Activated naive CD4-positive, alpha-beta T cell treated with anti-CD3 and anti-CD28 coated beads for 36 hours (primary cell): ENCODE measurements around the gene SLC12A8. TPM values are rescaled to one million over a fixed set of nuclear protein-coding genes. Genes with fewer than 3 reads are reported as not detected.

Experiments
- CTCF ChIA-PET: fragments of 350-600 bp; sonication (Branson Sonifier 250); formaldehyde crosslinking; loops from one replicate; lab custom pipeline; 2021; ENCODE audit warnings: antibody characterized with exemption; lab: Charles Lee
- DNase-seq: peaks from one replicate; pipeline ENCODE4 v3.0.0-alpha.2; 2020
- H3K27ac Mint-ChIP-seq: one replicate; pipeline ENCODE4 v1.8.0; 2021; ENCODE audit warnings: mild to moderate bottlenecking, mixed read lengths
- H3K27me3 Mint-ChIP-seq: one replicate; pipeline ENCODE4 v1.8.0; 2021; ENCODE audit warnings: low read depth, mixed read lengths
- H3K36me3 Mint-ChIP-seq: one replicate; pipeline ENCODE4 v1.8.0; 2021; ENCODE audit warnings: low read depth, mixed read lengths
- H3K4me1 Mint-ChIP-seq: one replicate; pipeline ENCODE4 v1.8.0; 2021; ENCODE audit warnings: low read depth, mixed read lengths
- H3K4me3 Mint-ChIP-seq: one replicate; pipeline ENCODE4 v1.8.0; 2021; ENCODE audit warnings: mild to moderate bottlenecking, moderate library complexity, mixed read lengths
- H3K9me3 Mint-ChIP-seq: one replicate; pipeline ENCODE4 v1.8.0; 2021; ENCODE audit warnings: mixed read lengths
- intact Hi-C: fragments of 100-400 bp; cut with micrococcal nuclease; formaldehyde crosslinking; loops from one replicate; pipeline ENCODE4 v1.15.1; 2023
- total RNA-seq, 2 experiments: library from RNA; stranded (reverse); gene quantifications; one replicate each; pipeline ENCODE4 v1.2.3, GENCODE V29; 2021

Gene SLC12A8
- total RNA-seq, 2 experiments from 2014 or later = 1.1 TPM

DNA sequence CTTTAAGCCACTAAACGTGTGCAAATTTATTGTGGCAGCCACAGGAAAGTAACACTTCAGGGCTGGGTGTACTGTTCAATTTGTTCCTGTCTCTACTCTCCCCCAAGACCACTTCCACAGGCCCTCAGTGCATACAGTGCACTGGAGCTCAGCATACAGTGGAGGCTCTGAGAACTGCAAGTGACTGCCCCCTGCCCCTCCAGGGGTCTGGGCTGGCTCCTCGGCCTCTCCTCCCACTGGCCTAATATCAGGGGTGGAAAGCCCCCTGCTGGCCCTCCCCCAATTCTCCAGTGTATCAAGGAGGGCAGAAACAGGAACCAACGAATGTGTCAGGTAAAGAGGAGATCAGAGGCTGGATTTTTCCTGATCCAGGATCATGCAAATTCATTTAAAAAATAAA lies 136.8 kb downstream of the SLC12A8 start:
- no peaks in the 10 kb centered on the region for H3K9me3 Mint-ChIP-seq
- CTCF ChIA-PET = no interaction called here
- H3K27me3 Mint-ChIP-seq = no peaks in the 10 kb centered on the region
- H3K4me1 Mint-ChIP-seq = no peaks in the 10 kb centered on the region
- no peak overlapping the region for H3K4me3 Mint-ChIP-seq
- DNase-seq = no peak
- H3K36me3 Mint-ChIP-seq = no peaks in the 10 kb centered on the region
- intact Hi-C loops = no loop called here
- no peak overlapping the region for H3K27ac Mint-ChIP-seq

DNA sequence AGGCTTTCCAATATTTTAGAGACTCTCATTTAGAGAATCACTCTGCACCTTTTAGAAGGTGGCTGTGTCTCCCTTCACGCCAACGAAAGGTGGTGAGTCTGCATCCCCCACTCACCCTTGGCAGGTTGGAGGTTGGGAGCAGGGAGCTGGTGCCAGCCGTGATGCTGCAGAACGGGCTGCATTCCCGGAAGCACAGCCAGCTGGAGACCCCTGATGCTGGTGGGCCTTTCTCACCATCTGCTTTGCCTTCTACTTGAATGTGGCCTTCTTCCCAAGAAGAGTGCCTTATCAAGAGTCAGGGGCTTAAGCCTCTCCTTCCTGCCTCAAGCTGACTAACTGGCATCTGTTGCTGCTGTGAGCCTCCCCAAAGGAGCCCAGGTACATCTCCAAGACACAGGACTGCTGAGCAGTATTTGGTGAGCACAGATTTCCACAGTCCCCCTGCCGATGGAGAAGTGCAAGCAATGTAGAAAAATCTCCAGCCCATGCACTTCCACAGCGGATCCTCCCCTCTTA lies 139.1 kb downstream of the SLC12A8 start:
- intact Hi-C loops = no loop called here
- no peaks in the 10 kb centered on the region for H3K27me3 Mint-ChIP-seq
- H3K27ac Mint-ChIP-seq = no peak overlapping the region
- DNase-seq = no peak
- H3K4me1 Mint-ChIP-seq = peaks cover 8% of the 10 kb centered on the region
- H3K4me3 Mint-ChIP-seq = no peak overlapping the region
- no peaks in the 10 kb centered on the region for H3K36me3 Mint-ChIP-seq
- CTCF ChIA-PET = interaction anchor here (0.6 kb wide), 1 partner anchor 77 kb away, joined by 4 read pairs; no protein-coding TSS in a partner anchor
- H3K9me3 Mint-ChIP-seq = no peaks in the 10 kb centered on the region

DNA sequence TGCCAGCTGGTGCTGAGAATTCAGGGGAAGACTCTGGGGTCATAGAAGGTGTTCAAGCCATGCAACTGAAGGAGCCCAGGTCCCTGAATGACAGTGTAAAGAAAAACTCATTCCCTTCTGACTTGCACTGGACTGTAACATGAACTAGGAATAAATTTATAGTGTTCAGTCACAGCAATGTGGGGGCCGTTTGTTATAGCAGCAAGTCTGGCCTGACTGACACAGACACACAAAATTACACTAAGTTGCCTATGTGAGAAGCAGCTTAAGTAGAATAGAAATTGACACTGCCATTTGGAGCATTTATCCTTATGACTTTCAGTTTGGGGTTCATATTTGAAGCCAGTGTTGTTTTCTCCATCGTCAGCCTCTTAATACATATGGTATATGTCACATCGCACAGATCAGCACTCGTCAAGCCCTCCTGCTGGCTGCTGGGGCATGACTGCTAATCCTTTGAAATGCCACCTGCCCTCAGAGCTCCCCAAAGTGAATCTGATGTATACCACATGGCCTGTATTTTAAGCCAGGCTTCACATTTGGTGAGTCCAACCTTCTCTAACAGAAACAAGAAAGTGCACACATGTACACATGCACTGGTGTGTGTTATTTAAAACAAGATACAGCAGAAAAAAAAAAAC lies 139.7 kb downstream of the SLC12A8 start:
- Mint-ChIP-seq H3K4me3 (no peak overlapping the region), H3K36me3 (no peaks in the 10 kb centered on the region), H3K4me1 (peaks cover 8% of the 10 kb centered on the region), H3K9me3 (no peaks in the 10 kb centered on the region), H3K27me3 (no peaks in the 10 kb centered on the region), H3K27ac (no peak overlapping the region)
- DNase-seq = no peak
- CTCF ChIA-PET = interaction anchor here (0.6 kb wide), 1 partner anchor 77 kb away, joined by 4 read pairs; no protein-coding TSS in a partner anchor
- intact Hi-C loops = no loop called here

DNA sequence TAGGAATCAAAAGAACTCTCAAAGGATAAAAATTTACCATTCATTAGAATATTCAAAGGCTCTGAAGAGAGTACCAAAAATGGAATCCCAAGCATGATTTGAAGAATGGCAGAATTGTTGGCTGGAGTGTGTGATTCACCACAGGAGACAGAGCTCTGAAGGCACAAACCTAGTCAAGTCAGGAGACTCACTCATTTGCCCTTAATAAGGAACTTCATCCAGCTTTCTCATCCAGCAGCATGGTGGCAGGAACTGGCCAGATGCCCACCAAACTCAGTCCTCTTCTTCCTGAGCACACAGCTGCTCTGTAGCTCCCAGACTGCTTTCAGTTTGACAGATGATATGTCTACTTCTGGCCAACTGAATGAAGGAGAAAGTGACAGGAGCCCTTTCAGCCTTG lies 140.2 kb downstream of the SLC12A8 start:
- no peaks in the 10 kb centered on the region for H3K9me3 Mint-ChIP-seq
- H3K4me3 Mint-ChIP-seq = no peak overlapping the region
- peaks cover 8% of the 10 kb centered on the region for H3K4me1 Mint-ChIP-seq
- H3K27me3 Mint-ChIP-seq = no peaks in the 10 kb centered on the region
- CTCF ChIA-PET = interaction anchor here (0.6 kb wide), 2 partner anchors 283 to 312 kb away, joined by 3 read pairs; no protein-coding TSS in a partner anchor
- no peak overlapping the region for H3K27ac Mint-ChIP-seq
- intact Hi-C loops = no loop called here
- DNase-seq = no peak
- H3K36me3 Mint-ChIP-seq = no peaks in the 10 kb centered on the region

DNA sequence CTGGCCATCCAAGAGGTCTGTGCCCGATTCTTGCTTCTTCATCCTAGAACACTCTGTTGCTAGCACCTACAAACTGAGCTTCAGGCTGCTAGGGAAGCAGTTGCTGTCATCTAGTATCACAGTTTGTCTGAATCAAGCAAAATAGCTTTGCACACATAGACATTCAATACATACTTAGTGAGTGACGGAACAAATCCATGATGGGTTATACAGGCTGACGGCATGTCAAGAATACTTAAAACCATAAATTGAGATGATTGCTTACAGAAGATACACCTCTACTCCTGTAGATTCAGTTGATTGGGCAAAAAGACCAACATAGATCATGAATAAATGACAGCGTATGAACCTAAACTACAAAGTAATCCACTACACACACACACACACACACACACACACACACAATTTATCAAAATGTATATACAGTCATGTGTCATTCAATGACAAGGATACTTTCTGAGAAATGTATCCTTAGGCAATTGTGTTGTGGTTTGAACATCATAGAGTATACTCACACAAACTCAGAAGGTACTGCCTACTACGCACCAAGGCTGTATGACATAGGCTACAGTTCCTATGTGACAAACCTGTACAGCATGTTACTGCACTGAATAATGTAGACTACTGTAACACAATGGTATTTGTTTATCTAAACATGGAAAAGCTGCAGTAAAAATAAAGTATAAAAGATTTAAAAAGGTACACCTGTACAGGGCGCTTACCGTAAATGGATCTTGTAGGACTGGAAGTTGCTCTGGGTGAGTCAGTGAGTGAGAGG lies 142.4 kb downstream of the SLC12A8 start:
- intact Hi-C loops = no loop called here
- Mint-ChIP-seq H3K27ac (no peak overlapping the region), H3K4me3 (no peak overlapping the region), H3K27me3 (no peaks in the 10 kb centered on the region), H3K9me3 (no peaks in the 10 kb centered on the region), H3K4me1 (peaks cover 8% of the 10 kb centered on the region), H3K36me3 (no peaks in the 10 kb centered on the region)
- DNase-seq = no peak
- CTCF ChIA-PET = interaction anchor here (1.6 kb wide), 1 partner anchor 8 kb away, joined by 5 read pairs; no protein-coding TSS in a partner anchor

DNA sequence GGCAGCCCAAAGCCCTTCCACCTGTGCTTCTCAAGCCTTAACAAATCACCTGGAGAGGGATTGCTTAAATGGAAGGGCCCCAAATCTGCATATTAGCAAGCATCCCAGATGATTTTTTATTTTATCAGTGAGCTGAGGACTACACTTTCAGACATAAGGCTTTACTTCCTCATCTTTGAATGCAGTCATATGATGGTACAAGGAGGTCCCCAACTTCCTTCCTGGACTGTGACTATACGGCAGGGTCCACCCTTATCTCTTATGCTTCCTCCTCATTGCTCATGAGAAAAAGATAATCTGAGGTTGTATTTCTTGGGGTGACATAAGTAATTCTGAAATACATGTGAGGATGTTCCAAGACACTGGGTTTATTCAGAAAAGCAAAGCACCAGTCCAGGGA lies 143.1 kb downstream of the SLC12A8 start:
- Mint-ChIP-seq H3K27me3 (peaks cover 1% of the 10 kb centered on the region), H3K4me1 (peaks cover 8% of the 10 kb centered on the region), H3K9me3 (no peaks in the 10 kb centered on the region), H3K27ac (no peak overlapping the region), H3K36me3 (no peaks in the 10 kb centered on the region), H3K4me3 (no peak overlapping the region)
- intact Hi-C loops = no loop called here
- CTCF ChIA-PET = interaction anchor here (0.6 kb wide), 1 partner anchor 517 kb away, joined by 3 read pairs; no protein-coding TSS in a partner anchor
- no peak for DNase-seq

DNA sequence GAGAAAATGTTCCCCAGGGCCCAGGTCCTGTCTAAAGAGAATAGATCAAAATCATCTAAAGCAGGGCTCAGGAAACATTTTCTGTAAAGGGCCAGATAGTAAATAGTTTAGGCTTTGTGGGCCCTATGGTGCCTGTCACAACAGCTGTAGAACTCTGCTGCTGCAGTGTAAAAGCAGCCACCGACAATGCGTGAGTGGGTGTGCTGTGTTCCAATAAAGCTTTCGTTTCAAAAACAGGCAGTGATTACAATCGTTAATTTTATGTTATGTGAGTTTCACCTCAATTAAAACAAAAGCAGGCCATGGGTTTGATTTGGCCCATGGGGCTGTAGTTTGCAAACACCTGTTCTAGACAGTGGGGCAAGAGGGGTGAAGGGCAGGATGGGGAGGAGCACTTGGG lies 144.3 kb downstream of the SLC12A8 start:
- CTCF ChIA-PET = no interaction called here
- Mint-ChIP-seq H3K27ac (no peak overlapping the region), H3K9me3 (no peaks in the 10 kb centered on the region), H3K36me3 (no peaks in the 10 kb centered on the region), H3K4me1 (peaks cover 8% of the 10 kb centered on the region), H3K4me3 (no peak overlapping the region), H3K27me3 (peaks cover 2% of the 10 kb centered on the region)
- no peak for DNase-seq
- intact Hi-C loops = no loop called here

DNA sequence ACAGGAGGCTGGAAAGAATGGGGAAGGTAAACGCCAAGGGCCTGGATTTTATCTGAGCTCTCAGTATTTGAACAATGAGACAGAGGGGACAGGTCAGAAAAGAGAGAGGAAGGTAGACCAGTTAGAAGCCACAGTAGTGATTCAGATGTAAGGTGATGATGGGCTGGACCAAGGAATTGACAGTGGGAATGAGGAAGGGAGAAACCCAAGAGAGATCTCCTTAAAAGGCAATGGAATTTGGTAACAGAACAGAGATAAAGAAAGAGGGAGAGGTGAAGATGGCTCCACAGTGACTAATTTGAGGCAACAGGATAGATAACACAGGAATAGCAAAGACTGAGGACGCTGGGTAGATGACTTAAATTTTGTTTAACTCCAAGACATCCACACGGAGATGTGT lies 145.3 kb downstream of the SLC12A8 start:
- Mint-ChIP-seq H3K36me3 (no peaks in the 10 kb centered on the region), H3K27ac (no peak overlapping the region), H3K27me3 (peaks cover 2% of the 10 kb centered on the region), H3K4me3 (no peak overlapping the region), H3K4me1 (peaks cover 8% of the 10 kb centered on the region), H3K9me3 (no peaks in the 10 kb centered on the region)
- DNase-seq = no peak
- intact Hi-C loops = no loop called here
- CTCF ChIA-PET = no interaction called here

DNA sequence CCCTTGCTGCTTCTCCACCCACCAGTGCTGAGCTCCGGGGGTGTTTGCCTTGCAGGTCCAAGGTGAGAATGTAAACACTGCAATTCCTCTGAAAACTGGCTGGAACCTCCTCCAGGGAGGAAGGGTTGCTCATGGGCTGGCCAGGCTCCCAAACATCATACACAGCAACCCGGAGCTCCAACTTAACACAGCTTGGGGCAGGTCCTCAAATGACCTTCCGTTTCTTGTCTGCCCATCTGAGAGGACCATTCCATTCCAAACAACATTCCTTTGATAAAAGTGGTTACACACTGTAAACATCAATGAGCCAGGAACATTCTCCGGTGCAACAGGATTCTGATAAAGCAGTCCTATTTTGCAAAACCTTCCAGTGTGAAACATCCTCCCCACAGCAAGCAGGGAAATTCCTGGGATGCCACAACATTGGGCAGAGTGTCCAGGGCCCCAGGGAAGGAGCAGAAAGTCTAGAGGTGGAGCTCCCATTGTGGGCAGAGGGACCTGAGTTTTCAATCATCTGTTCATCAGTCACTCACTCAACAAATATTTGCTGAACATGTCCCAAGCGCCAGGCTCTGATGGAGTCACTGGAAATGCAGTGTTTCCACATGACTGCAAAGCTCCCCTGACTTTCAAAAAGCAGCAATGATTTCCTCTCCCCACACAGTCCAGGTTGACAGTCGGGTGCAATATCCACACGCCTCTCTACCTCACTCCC lies 149.5 kb downstream of the SLC12A8 start:
- intact Hi-C loops = no loop called here
- H3K4me3 Mint-ChIP-seq = no peak overlapping the region
- no peaks in the 10 kb centered on the region for H3K9me3 Mint-ChIP-seq
- CTCF ChIA-PET = interaction anchor here (1.2 kb wide), 1 partner anchor 79 kb away, joined by 3 read pairs; no protein-coding TSS in a partner anchor
- no peak for DNase-seq
- H3K27me3 Mint-ChIP-seq = peaks cover 5% of the 10 kb centered on the region
- no peaks in the 10 kb centered on the region for H3K4me1 Mint-ChIP-seq
- H3K27ac Mint-ChIP-seq = no peak overlapping the region
- H3K36me3 Mint-ChIP-seq = no peaks in the 10 kb centered on the region

DNA sequence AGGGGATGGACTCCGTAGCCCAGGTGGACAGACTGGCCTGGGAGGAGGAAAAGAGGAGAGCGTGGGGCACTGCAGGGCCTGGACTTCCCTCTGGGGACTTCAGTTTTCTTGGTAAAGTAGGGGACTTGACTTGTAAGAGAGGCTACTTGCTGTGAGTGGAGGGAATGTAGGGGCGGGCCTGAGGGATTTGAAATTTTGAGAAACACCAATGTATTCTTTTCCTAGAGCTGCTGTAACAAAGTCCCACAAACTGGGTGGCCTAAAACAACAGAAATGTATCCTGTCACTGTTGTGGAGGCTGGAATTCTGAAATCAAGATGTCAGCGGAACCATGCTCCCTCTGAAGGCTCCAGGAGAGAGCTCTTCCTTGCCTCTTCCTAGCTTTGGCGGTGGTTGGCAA lies 150.9 kb downstream of the SLC12A8 start:
- H3K27me3 Mint-ChIP-seq = peaks cover 5% of the 10 kb centered on the region
- no peak overlapping the region for H3K4me3 Mint-ChIP-seq
- intact Hi-C loops = no loop called here
- CTCF ChIA-PET = interaction anchor here (1.1 to 1.2 kb wide), 2 partner anchors 9 to 81 kb away, joined by 3 to 5 read pairs; no protein-coding TSS in a partner anchor
- no peak for DNase-seq
- no peaks in the 10 kb centered on the region for H3K9me3 Mint-ChIP-seq
- no peak overlapping the region for H3K27ac Mint-ChIP-seq
- H3K4me1 Mint-ChIP-seq = peaks cover 4% of the 10 kb centered on the region
- H3K36me3 Mint-ChIP-seq = no peaks in the 10 kb centered on the region

DNA sequence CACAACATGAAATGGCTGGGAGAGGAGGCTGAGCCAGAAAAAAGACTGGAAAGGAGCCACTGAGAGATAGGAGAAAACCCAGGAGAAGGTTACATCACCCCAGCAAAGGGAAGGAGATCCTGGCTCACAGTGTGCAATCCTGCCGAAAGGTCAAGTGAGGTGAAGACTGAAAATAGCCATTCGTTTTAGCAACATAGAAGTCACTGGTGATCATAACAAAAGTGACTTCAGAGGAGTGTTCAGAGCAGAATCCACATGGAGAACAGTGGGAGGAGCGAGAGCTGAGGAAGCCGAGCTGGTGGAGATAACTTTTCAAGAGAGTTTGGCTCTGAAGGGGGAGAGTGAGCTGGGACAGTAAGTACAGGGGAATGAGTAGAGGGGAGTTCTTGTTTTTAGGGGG lies 151.4 kb downstream of the SLC12A8 start:
- CTCF ChIA-PET = interaction anchor here (1.1 kb wide), 1 partner anchor 9 kb away, joined by 5 read pairs; no protein-coding TSS in a partner anchor
- Mint-ChIP-seq H3K9me3 (no peaks in the 10 kb centered on the region), H3K27ac (no peak overlapping the region), H3K4me1 (peaks cover 9% of the 10 kb centered on the region), H3K4me3 (no peak overlapping the region), H3K27me3 (peaks cover 5% of the 10 kb centered on the region), H3K36me3 (no peaks in the 10 kb centered on the region)
- DNase-seq = no peak
- intact Hi-C loops = no loop called here
